ENCODE measurements around the gene CWC22.
"Not testable (repeated sequence)": the region's sequence is repeated elsewhere in the genome, so short reads cannot be mapped to it uniquely, and the experiment has no call there.

CWC22 gene

DNA sequence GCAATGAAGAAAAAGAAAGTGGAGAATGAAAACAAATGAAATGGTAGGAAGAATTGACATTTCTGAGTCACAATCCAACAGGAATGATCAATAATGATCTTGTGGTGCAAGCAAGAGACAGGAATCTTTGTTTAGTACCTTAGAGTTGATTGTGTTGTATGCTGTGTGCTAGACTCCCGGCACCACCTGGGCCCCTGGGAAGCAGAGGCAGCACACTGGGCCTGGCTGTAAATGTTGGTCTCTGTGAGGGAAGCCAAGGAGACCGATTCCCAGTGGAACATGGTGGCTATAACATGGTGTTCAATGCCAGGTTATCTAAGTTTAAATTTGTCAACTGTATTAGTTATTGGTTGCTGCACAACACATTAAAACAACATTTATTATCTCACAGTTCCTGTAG is 9.8 kb upstream of the CWC22 start:
- Histone ChIP-seq H3K4me3 (replicated peaks; ENCODE audit: insufficient read depth, low read length) (no peak overlapping the region), H3K27me3 (ENCODE audit: insufficient read depth, poor library complexity, severe bottlenecking) (no peaks in the 10 kb centered on the region), H3K27ac (replicated peaks) (no peak overlapping the region)
- TF ChIP-seq POLR2AphosphoS5 (IDR thresholded peaks at IDR 0.05; ENCODE audit: low read depth) (no peak), CTCF (IDR thresholded peaks at IDR 0.05; ENCODE audit: insufficient read depth, low read length) (no peak), REST (IDR thresholded peaks at IDR 0.05; ENCODE audit: insufficient replicate concordance, low read depth) (no peak), SPI1 (IDR thresholded peaks at IDR 0.05; ENCODE audit: borderline replicate concordance, low read depth) (no peak), GABPA (IDR thresholded peaks at IDR 0.05; ENCODE audit: low read depth) (no peak)
- DNase-seq (ENCODE audit: low read depth in 1 of 2, low spot score in 1 of 2): no peak

DNA sequence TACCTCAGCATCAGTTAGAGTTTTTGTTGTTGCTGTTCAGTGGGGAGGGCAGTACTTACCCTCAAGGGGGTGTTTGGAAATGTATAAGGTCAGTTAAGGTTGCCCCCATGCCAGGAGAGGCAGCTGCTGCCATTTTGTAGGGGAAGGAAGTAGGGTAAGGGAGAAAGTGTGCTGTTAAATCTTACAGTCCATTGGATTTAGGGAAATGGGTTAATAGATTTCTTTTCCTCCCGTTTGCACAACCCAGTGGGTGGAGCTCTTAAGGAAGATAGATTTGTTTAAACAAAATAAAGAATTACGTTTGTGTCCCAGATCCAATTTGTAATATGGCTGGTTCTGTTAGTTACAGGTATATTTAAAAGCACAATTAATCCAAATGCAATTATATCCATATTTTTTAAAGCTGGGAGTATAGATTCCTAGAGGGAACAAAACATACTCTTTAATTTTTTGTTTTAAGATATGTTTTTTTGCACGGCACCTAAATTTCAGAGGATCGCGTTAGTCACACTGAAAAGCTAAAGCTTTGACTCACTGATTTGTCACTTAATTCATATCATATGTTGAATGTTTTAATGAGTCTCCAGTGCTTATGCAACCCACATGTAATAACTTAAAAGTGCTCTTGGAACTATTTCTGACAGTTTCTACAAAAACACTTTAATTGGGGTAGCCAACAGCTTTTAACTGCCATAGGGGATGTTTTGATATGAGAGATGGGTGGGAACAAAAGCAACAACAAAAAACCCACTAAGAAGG is 9.0 kb upstream of the CWC22 start:
- H3K27me3 ChIP-seq (ENCODE audit: insufficient read depth, poor library complexity, severe bottlenecking): no peaks in the 10 kb centered on the region
- no peak overlapping the region for H3K4me3 ChIP-seq (replicated peaks; ENCODE audit: insufficient read depth, low read length)
- no peak for DNase-seq (ENCODE audit: low read depth in 1 of 2, low spot score in 1 of 2)
- TF ChIP-seq GABPA (IDR thresholded peaks at IDR 0.05; ENCODE audit: low read depth): no peak
- H3K27ac ChIP-seq (replicated peaks): no peak overlapping the region

DNA sequence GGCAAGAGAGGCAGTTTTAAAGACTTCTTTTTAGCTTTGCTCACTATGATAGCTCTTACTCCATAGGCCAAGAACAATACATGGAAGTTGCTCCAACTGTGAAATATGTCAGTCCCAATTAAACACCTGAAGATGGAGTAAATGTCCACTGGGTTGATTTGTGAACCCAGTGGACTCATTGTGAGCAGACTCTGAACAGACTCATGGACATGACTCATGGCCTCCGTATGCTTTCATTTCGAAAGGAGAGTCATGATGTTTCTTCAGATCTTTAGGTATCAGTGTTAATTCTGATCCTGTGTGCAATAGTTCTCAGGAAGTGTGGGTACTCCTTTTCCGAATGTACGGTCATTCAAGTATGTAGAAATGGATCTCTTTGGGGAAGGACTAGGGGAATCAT is 5.4 kb upstream of the CWC22 start:
- no peak overlapping the region for H3K27ac ChIP-seq (replicated peaks)
- TF ChIP-seq GABPA (IDR thresholded peaks at IDR 0.05; ENCODE audit: low read depth) (no peak), REST (IDR thresholded peaks at IDR 0.05; ENCODE audit: insufficient replicate concordance, low read depth) (no peak), SPI1 (IDR thresholded peaks at IDR 0.05; ENCODE audit: borderline replicate concordance, low read depth) (no peak)
- DNase-seq (ENCODE audit: low read depth in 1 of 2, low spot score in 1 of 2): peak in 1 of 2 experiments; percentile 14

GRCh38 chr2:180010701-180011100 is 3.6 kb upstream of the CWC22 start:
- no peak for DNase-seq (ENCODE audit: low read depth in 1 of 2, low spot score in 1 of 2)
- H3K27me3 ChIP-seq (ENCODE audit: insufficient read depth, poor library complexity, severe bottlenecking): no peaks in the 10 kb centered on the region
- TF ChIP-seq SPI1 (IDR thresholded peaks at IDR 0.05; ENCODE audit: borderline replicate concordance, low read depth): no peak
- H3K4me3 ChIP-seq (replicated peaks; ENCODE audit: insufficient read depth, low read length): no peak overlapping the region
- H3K27ac ChIP-seq (replicated peaks): no peak overlapping the region

More for the DNA sequence above, 5.4 kb upstream of the CWC22 start:
- no peak overlapping the region for H3K4me3 ChIP-seq (replicated peaks; ENCODE audit: insufficient read depth, low read length)
- H3K27me3 ChIP-seq (ENCODE audit: insufficient read depth, poor library complexity, severe bottlenecking): no peaks in the 10 kb centered on the region

DNA sequence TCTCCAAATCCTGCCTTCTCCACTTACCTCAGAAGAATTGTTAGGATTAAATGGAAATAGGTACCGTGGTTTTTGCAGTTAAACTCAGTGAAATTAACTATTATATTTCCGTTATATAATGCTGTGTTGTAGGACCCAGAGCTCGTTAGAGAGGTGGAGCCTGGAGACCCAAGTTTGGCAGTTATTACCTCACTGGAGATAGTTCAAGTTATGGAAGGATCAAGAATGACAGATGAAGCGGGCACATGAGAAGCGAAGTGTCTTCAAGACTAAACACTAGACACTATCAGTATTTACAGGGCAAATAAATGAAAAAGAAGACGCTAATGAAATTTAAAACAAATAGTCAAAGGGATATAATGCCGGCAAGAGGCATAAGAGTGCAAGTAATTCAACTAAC is 866 bp downstream of the CWC22 start:
- TF ChIP-seq CTCF (IDR thresholded peaks at IDR 0.05; ENCODE audit: insufficient read depth, low read length): no peak
- TF ChIP-seq REST (IDR thresholded peaks at IDR 0.05; ENCODE audit: insufficient replicate concordance, low read depth): no peak
- TF ChIP-seq SPI1 (IDR thresholded peaks at IDR 0.05; ENCODE audit: borderline replicate concordance, low read depth): no peak
- TF ChIP-seq POLR2AphosphoS5 (IDR thresholded peaks at IDR 0.05; ENCODE audit: low read depth): no peak
- no peak for TF ChIP-seq GABPA (IDR thresholded peaks at IDR 0.05; ENCODE audit: low read depth)
- peak overlapping the region; percentile 95 for H3K27ac ChIP-seq (replicated peaks)
- peak in 1 of 2 experiments; percentile 20 for DNase-seq (ENCODE audit: low read depth in 1 of 2, low spot score in 1 of 2)
- H3K4me3 ChIP-seq (replicated peaks; ENCODE audit: insufficient read depth, low read length): peak overlapping the region; percentile 55
- no peaks in the 10 kb centered on the region for H3K27me3 ChIP-seq (ENCODE audit: insufficient read depth, poor library complexity, severe bottlenecking)

GRCh38 chr2:180005465-180005864 is 1.6 kb downstream of the CWC22 start:
- not testable (repeated sequence) for DNase-seq (ENCODE audit: low read depth in 1 of 2, low spot score in 1 of 2); H3K27me3 ChIP-seq (ENCODE audit: insufficient read depth, poor library complexity, severe bottlenecking)
- peak overlapping the region; percentile 95 for H3K27ac ChIP-seq (replicated peaks)
- peak overlapping the region; percentile 55; the same call in 1 of the 2 replicates for H3K4me3 ChIP-seq (replicated peaks; ENCODE audit: insufficient read depth, low read length)
